ENCODE measurements around the gene ULBP2.
"Not testable (repeated sequence)": the region's sequence is repeated elsewhere in the genome, so short reads cannot be mapped to it uniquely, and the experiment has no call there.

Gene ULBP2

GRCh38 chr6:149941583-149942460 lies at the start of gene ULBP2:
Gene ULBP2, plus strand, starts transcription at chr6:149942014. Its CDS starts 59 bp downstream, at chr6:149942073.
- peak; percentile 89 for DNase-seq

- DNase-seq = no peak
Observed at GRCh38 chr6:149895048-149895590, 46.7 kb upstream of the ULBP2 start.

GRCh38 chr6:149895833-149896271 lies 46.0 kb upstream of the ULBP2 start:
- DNase-seq = no peak

- DNase-seq = no peak
Observed at GRCh38 chr6:149896491-149896890, 45.3 kb upstream of the ULBP2 start.

GRCh38 chr6:149897015-149897697 lies 44.7 kb upstream of the ULBP2 start:
- no peak for DNase-seq

GRCh38 chr6:149897855-149898744 lies 43.7 kb upstream of the ULBP2 start, which contains the start of gene RAET1E:
Gene RAET1E, minus strand, starts transcription at chr6:149898113. Its CDS starts 7,212 bp downstream, at chr6:149890901.
- DNase-seq = no peak

- DNase-seq = no peak
Observed at GRCh38 chr6:149898966-149899365, 42.8 kb upstream of the ULBP2 start.

- DNase-seq = no peak
Observed at GRCh38 chr6:149899486-149899885, 42.3 kb upstream of the ULBP2 start.

- no peak for DNase-seq
Observed at GRCh38 chr6:149899926-149900619, 41.7 kb upstream of the ULBP2 start.

GRCh38 chr6:149900620-149901443 lies 41.0 kb upstream of the ULBP2 start:
- no peak for DNase-seq

GRCh38 chr6:149901444-149902140 lies 40.2 kb upstream of the ULBP2 start:
- DNase-seq = no peak

- no peak for DNase-seq
Observed at GRCh38 chr6:149903938-149904611, 37.7 kb upstream of the ULBP2 start.

GRCh38 chr6:149904661-149905370 lies 37.0 kb upstream of the ULBP2 start:
- no peak for DNase-seq

- DNase-seq = no peak
Observed at GRCh38 chr6:149905371-149905910, 36.4 kb upstream of the ULBP2 start.

- DNase-seq = no peak
Observed at GRCh38 chr6:149905911-149906371, 35.9 kb upstream of the ULBP2 start.

GRCh38 chr6:149906405-149906804 lies 35.4 kb upstream of the ULBP2 start:
- no peak for DNase-seq

- no peak for DNase-seq
Observed at GRCh38 chr6:149907317-149907716, 34.5 kb upstream of the ULBP2 start.

GRCh38 chr6:149908480-149908879 lies 33.3 kb upstream of the ULBP2 start:
- DNase-seq = not testable (repeated sequence)

All from right forelimb (tissue), 1 donor.